ENCODE data around the gene KPNA1.
A peak's percentile ranks its signal among the peaks of the same experiment; 100 is the strongest.
"Not testable (repeated sequence)": the region's sequence is repeated elsewhere in the genome, so short reads cannot be mapped to it uniquely, and the experiment has no call there.

Gene KPNA1

DNA sequence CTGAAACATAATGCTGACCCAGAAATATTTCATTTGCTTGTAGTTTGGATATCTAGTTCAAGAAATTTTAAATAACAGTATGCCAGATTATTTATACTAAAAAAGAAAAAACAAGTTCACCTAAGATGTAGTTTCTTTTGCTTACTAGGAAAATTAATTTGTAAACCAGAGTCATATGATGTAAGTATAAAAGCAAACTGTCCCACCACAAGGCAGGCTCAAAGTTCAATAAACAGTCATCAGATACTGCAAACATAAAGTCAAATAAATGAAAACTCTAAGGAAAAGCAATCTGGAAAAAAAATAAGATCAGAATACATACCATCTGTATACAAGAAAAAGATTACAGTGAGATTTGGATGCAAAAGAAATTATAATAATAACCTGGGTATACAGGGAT, 58.7 kb downstream of the KPNA1 start:
- no peaks in the 10 kb centered on the region for H3K4me1 ChIP-seq (ENCODE audit: control insufficient read depth, insufficient read depth, low read length, poor library complexity, severe bottlenecking)
- peaks cover 75% of the 10 kb centered on the region for H3K36me3 ChIP-seq (ENCODE audit: control insufficient read depth, insufficient read depth, low read length)

DNA sequence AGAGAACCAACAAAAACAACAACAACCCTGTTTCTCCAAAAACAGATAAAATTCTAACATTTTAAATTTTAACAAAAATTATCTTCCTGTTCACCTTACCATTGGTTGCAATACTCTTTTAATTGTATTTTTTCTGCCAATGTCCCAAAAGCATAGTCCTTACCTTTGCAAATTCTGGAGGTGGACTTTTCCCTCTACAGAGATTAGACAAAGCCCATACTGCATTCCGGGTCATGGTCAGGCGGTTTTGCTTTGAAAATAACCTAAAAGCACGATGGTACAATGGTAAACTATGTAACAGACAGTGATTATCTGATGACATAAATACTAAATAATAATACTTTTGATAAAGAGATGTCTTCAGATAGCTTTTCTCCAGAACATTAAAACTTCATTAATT, 63.4 kb downstream of the KPNA1 start:
- whole genome bisulfite sequencing, 2 experiments (ENCODE audit: insufficient coverage in 2 of 2), result no CpG with 5 or more reads among the region's 3 CpGs
- peaks cover 4% of the 10 kb centered on the region for H3K9me3 ChIP-seq (ENCODE audit: control insufficient read depth, low read length)
- H3K4me3 ChIP-seq (ENCODE audit: extremely low read depth, insufficient read depth, low read length, poor library complexity, severe bottlenecking), result no peak overlapping the region
- no peaks in the 10 kb centered on the region for H3K4me1 ChIP-seq (ENCODE audit: control insufficient read depth, insufficient read depth, low read length, poor library complexity, severe bottlenecking)
- peaks cover 74% of the 10 kb centered on the region for H3K36me3 ChIP-seq (ENCODE audit: control insufficient read depth, insufficient read depth, low read length)
- H3K27ac ChIP-seq (ENCODE audit: low read depth, low read length, severe bottlenecking), result no peak overlapping the region

More for the DNA sequence above, 58.7 kb downstream of the KPNA1 start:
- Histone ChIP-seq H3K4me3 (ENCODE audit: extremely low read depth, insufficient read depth, low read length, poor library complexity, severe bottlenecking) (no peak overlapping the region), H3K9me3 (ENCODE audit: control insufficient read depth, low read length) (no peaks in the 10 kb centered on the region), H3K27ac (ENCODE audit: low read depth, low read length, severe bottlenecking) (no peak overlapping the region)

GRCh38 chr3:122448218-122448617, 66.5 kb downstream of the KPNA1 start:
- not testable (repeated sequence) for H3K9me3 ChIP-seq (ENCODE audit: control insufficient read depth, low read length); H3K4me1 ChIP-seq (ENCODE audit: control insufficient read depth, insufficient read depth, low read length, poor library complexity, severe bottlenecking); H3K4me3 ChIP-seq (ENCODE audit: extremely low read depth, insufficient read depth, low read length, poor library complexity, severe bottlenecking); H3K27ac ChIP-seq (ENCODE audit: low read depth, low read length, severe bottlenecking)
- 89% methylated on average over 3 of the region's 6 CpGs; no CpG with 5 or more reads in 1 of the 2 experiments for WGBS, 2 experiments (ENCODE audit: insufficient coverage in 2 of 2)
- H3K36me3 ChIP-seq (ENCODE audit: control insufficient read depth, insufficient read depth, low read length), result peaks cover 82% of the 10 kb centered on the region

- not testable (repeated sequence) for H3K4me1 ChIP-seq (ENCODE audit: control insufficient read depth, insufficient read depth, low read length, poor library complexity, severe bottlenecking); H3K9me3 ChIP-seq (ENCODE audit: control insufficient read depth, low read length); H3K4me3 ChIP-seq (ENCODE audit: extremely low read depth, insufficient read depth, low read length, poor library complexity, severe bottlenecking); H3K27ac ChIP-seq (ENCODE audit: low read depth, low read length, severe bottlenecking)
- peaks cover 81% of the 10 kb centered on the region for H3K36me3 ChIP-seq (ENCODE audit: control insufficient read depth, insufficient read depth, low read length)
- WGBS, 2 experiments (ENCODE audit: insufficient coverage in 2 of 2), result 96 to 100% methylated on average over 3 to 4 of the region's 5 CpGs
These were observed 70.2 kb downstream of the KPNA1 start for GRCh38 chr3:122444491-122444887.

DNA sequence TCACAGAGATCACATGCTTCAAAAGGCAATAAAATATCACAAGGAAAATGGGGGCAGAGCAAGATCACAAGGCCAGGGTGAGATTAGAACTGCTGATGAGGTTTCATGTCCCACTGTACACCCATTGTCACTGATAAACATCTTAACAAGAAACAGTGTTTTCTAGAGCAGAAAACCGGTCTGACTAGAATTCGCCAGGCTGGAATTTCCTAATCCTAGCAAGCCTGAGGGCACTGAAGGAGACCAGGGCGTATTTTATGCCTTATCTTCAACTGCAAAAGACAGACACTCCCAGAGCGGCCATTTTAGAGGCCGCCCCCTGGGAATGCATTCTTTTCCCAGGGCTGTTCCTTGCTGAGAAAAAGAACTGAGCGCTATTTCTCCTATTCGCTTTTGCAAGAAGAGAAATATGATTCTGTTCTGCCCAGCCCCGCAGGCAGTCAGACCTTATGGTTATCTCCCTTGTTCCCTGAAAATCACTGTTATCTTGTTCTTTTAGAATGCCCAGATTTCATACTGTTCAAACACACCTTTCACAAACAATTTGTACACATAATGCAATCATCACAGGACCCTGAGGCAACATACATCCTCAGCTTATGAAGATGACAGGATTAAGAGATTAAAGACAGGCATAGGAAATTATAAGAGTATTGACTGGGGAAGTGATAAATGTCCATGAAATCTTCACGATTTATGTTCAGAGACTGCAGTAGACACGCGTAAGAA, 70.8 kb downstream of the KPNA1 start:
- peaks cover 81% of the 10 kb centered on the region for H3K36me3 ChIP-seq (ENCODE audit: control insufficient read depth, insufficient read depth, low read length)

GRCh38 chr3:122443090-122443489, 71.6 kb downstream of the KPNA1 start:
- Histone ChIP-seq H3K4me3 (ENCODE audit: extremely low read depth, insufficient read depth, low read length, poor library complexity, severe bottlenecking) (no peak overlapping the region), H3K27ac (ENCODE audit: low read depth, low read length, severe bottlenecking) (no peak overlapping the region), H3K4me1 (ENCODE audit: control insufficient read depth, insufficient read depth, low read length, poor library complexity, severe bottlenecking) (peaks cover 8% of the 10 kb centered on the region), H3K36me3 (ENCODE audit: control insufficient read depth, insufficient read depth, low read length) (peaks cover 79% of the 10 kb centered on the region), H3K9me3 (ENCODE audit: control insufficient read depth, low read length) (peaks cover 4% of the 10 kb centered on the region)
- WGBS, 2 experiments (ENCODE audit: insufficient coverage in 2 of 2), result 68 to 73% methylated on average over 5 to 6 of the region's 10 CpGs

More for the DNA sequence above, 70.8 kb downstream of the KPNA1 start:
- H3K27ac ChIP-seq (ENCODE audit: low read depth, low read length, severe bottlenecking), result peak overlapping the region; percentile 36
- 86 to 93% methylated on average over 2 to 8 of the region's 11 CpGs for WGBS, 2 experiments (ENCODE audit: insufficient coverage in 2 of 2)
- not testable (repeated sequence) for H3K4me1 ChIP-seq (ENCODE audit: control insufficient read depth, insufficient read depth, low read length, poor library complexity, severe bottlenecking); H3K9me3 ChIP-seq (ENCODE audit: control insufficient read depth, low read length); H3K4me3 ChIP-seq (ENCODE audit: extremely low read depth, insufficient read depth, low read length, poor library complexity, severe bottlenecking)

DNA sequence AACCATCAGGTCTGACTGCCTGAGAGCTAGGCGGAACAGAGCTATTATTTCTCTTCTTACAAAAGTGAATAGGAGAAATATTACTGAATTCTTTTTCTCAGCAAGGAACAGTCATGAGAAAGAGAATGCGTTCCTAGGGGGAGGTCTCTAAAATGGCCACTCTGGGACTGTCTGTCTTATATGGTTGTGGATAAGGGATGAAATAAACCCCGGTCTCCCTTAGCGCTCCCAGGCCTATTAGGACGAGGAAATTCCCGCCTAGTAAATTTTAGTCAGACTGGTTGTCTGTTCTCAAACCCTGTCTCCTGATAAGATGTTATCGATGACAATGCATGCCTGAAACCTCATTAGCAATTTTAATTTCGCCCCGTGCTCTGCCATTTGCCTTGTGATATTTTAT, 78.8 kb downstream of the KPNA1 start:
- Histone ChIP-seq H3K4me3 (ENCODE audit: extremely low read depth, insufficient read depth, low read length, poor library complexity, severe bottlenecking) (no peak overlapping the region), H3K4me1 (ENCODE audit: control insufficient read depth, insufficient read depth, low read length, poor library complexity, severe bottlenecking) (no peaks in the 10 kb centered on the region), H3K9me3 (ENCODE audit: control insufficient read depth, low read length) (no peaks in the 10 kb centered on the region), H3K36me3 (ENCODE audit: control insufficient read depth, insufficient read depth, low read length) (peaks cover 91% of the 10 kb centered on the region), H3K27ac (ENCODE audit: low read depth, low read length, severe bottlenecking) (no peak overlapping the region)
- 98 to 100% methylated on average over 4 to 6 of the region's 9 CpGs for WGBS, 2 experiments (ENCODE audit: insufficient coverage in 2 of 2)

DNA sequence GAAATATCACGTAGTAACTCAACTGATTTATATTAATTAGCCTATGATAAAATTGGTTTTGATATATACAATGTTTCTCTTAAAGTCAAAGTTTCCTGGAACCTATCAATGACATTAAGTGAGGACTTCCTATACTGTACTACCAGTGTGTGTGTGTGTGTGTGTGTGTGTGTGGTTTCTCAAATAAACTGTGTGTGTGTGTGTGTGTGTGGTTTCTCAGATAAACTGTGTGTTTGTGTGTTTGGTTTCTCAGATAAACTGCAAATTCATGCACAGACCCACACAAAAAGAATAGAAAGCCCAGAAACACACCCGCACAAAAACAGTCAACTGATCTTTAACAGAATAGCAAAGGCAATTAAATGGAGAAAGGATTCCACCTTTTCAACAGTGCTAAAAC, 84.4 kb downstream of the KPNA1 start:
- Histone ChIP-seq H3K9me3 (ENCODE audit: control insufficient read depth, low read length) (no peaks in the 10 kb centered on the region), H3K27ac (ENCODE audit: low read depth, low read length, severe bottlenecking) (no peak overlapping the region), H3K4me3 (ENCODE audit: extremely low read depth, insufficient read depth, low read length, poor library complexity, severe bottlenecking) (no peak overlapping the region), H3K4me1 (ENCODE audit: control insufficient read depth, insufficient read depth, low read length, poor library complexity, severe bottlenecking) (no peaks in the 10 kb centered on the region), H3K36me3 (ENCODE audit: control insufficient read depth, insufficient read depth, low read length) (peaks cover 88% of the 10 kb centered on the region)
- WGBS, 2 experiments (ENCODE audit: insufficient coverage in 2 of 2), result no CpG with 5 or more reads among the region's 2 CpGs

DNA sequence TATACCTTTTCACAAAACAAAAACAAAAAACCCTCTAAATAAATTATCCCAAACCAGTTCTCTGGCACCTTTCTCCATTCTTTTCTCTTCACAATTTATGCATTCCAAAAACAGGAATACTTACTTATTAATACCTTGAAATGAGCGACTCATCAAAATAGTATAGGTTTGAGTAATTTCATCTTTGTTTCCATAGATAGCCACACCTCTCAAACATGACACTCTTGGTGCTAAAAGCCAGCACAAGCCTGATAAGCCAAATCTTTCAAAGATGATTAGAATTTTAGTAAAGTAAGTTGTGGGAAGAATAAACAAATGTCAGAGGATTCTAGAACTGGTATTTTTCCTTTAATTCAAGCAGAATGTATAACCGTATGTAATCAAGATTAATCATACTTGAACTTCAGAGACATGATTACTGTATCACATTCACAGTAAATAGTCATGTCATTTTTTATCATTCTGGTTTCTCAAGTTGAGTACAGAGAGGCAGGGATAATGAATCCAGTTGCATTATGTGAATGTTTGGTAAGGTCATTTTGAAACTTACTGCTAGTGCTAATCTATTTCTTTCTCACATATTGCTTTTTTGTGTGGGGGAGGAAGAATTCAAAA, 86.8 kb downstream of the KPNA1 start:
- WGBS, 2 experiments (ENCODE audit: insufficient coverage in 2 of 2), result no CpG with 5 or more reads among the region's 2 CpGs
- Histone ChIP-seq H3K4me3 (ENCODE audit: extremely low read depth, insufficient read depth, low read length, poor library complexity, severe bottlenecking) (no peak overlapping the region), H3K36me3 (ENCODE audit: control insufficient read depth, insufficient read depth, low read length) (peaks cover 85% of the 10 kb centered on the region), H3K27ac (ENCODE audit: low read depth, low read length, severe bottlenecking) (no peak overlapping the region), H3K4me1 (ENCODE audit: control insufficient read depth, insufficient read depth, low read length, poor library complexity, severe bottlenecking) (no peaks in the 10 kb centered on the region), H3K9me3 (ENCODE audit: control insufficient read depth, low read length) (no peaks in the 10 kb centered on the region)

DNA sequence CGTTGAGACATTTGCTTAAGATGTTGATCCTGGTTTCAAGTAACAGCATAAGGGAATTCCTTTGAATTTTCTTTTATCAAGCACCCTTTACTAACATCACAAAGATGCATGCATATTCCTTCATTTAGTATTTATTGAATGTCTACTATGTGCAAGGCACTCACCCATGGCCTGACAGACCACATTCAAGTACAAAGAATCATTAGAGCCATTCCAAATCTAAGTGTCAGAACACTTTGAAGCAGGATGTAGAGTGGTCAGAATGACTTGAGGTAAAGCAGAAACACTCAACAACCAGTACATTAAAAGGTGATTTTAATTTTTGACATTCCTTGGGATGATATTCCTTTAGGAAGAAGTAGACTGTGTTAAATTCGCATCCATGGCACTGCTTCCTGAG, 92.9 kb downstream of the KPNA1 start:
- H3K4me3 ChIP-seq (ENCODE audit: extremely low read depth, insufficient read depth, low read length, poor library complexity, severe bottlenecking), result no peak overlapping the region
- H3K4me1 ChIP-seq (ENCODE audit: control insufficient read depth, insufficient read depth, low read length, poor library complexity, severe bottlenecking), result no peaks in the 10 kb centered on the region
- no peak overlapping the region for H3K27ac ChIP-seq (ENCODE audit: low read depth, low read length, severe bottlenecking)
- peaks cover 46% of the 10 kb centered on the region for H3K36me3 ChIP-seq (ENCODE audit: control insufficient read depth, insufficient read depth, low read length)
- no peaks in the 10 kb centered on the region for H3K9me3 ChIP-seq (ENCODE audit: control insufficient read depth, low read length)
- 83 to 100% methylated on average over 1 of the region's 2 CpGs for WGBS, 2 experiments (ENCODE audit: insufficient coverage in 2 of 2)

GRCh38 chr3:122421101-122421500, 93.6 kb downstream of the KPNA1 start:
- Histone ChIP-seq H3K4me1 (ENCODE audit: control insufficient read depth, insufficient read depth, low read length, poor library complexity, severe bottlenecking) (no peaks in the 10 kb centered on the region), H3K27ac (ENCODE audit: low read depth, low read length, severe bottlenecking) (no peak overlapping the region), H3K9me3 (ENCODE audit: control insufficient read depth, low read length) (no peaks in the 10 kb centered on the region), H3K4me3 (ENCODE audit: extremely low read depth, insufficient read depth, low read length, poor library complexity, severe bottlenecking) (no peak overlapping the region), H3K36me3 (ENCODE audit: control insufficient read depth, insufficient read depth, low read length) (peaks cover 39% of the 10 kb centered on the region)
- 100% methylated on average over 1 of the region's 4 CpGs for WGBS, 2 experiments (ENCODE audit: insufficient coverage in 2 of 2)

Measured in mesodermal cell (in vitro differentiated cells).